Right forelimb (tissue), 1 donor: ENCODE data around the gene IRAK1.

Experiments used
- DNase-seq: peaks from one replicate; pipeline ENCODE4 v3.0.0-alpha.2; 2018

IRAK1 gene

GRCh38 chrX:153969904-153970356, 49.8 kb downstream of the IRAK1 start:
- no peak for DNase-seq

GRCh38 chrX:153969125-153969903, 50.4 kb downstream of the IRAK1 start:
- no peak for DNase-seq

DNA sequence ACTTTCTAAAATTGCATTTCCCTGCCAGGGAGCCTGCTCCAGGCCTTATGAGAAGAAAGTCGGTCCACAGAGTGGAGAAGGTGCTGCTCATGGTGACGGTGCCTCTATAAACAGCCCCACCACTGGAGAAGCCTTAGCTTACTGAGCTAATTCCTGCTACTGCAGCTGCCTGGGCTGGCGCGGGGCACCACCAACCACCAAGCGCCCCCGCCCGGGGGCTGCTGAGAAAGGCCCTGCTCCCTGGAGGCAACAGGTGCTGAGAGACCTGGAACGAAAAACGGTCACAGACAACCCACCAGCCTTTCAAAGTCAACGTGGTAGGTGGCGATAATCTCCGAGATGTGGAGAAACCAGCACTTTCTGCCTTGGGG, 51.0 kb downstream of the IRAK1 start:
- no peak for DNase-seq

GRCh38 chrX:153968255-153968654, 51.4 kb downstream of the IRAK1 start:
- no peak for DNase-seq

GRCh38 chrX:153967536-153968224, 52.0 kb downstream of the IRAK1 start:
- DNase-seq, result no peak

DNA sequence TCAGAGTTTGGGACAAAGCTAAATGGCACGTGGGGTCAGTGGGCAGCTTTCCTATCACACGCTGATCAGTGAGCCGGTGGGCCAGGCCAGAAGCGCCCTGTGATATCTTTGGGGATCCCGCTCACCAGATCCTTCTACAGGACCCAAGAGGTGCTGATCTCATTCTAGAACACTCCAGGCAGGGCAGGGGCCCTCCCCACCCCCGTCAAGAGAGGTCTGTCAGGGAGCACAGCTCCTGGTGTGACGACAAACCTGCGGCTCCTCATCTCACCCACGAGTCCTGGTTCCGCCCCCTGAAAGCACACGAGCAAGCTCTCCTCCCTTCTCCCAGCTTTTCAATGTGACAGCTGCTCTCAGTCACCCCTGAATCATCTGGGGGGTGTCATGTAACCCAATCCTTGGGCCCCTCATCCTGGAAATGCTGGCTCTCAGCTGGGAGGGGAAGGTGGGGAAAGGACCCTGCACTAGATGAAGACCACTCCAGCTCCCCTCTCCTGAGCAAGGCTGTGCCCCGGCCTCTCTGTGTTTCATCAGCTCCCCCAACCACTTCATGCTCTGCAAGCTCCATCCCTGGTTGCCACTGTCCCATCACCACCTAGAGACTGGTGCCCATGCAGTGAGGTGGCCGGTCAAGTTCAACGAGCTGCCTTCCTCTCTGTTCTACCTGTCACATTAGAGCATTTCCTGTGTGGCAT, 52.7 kb downstream of the IRAK1 start:
- DNase-seq, result no peak

DNA sequence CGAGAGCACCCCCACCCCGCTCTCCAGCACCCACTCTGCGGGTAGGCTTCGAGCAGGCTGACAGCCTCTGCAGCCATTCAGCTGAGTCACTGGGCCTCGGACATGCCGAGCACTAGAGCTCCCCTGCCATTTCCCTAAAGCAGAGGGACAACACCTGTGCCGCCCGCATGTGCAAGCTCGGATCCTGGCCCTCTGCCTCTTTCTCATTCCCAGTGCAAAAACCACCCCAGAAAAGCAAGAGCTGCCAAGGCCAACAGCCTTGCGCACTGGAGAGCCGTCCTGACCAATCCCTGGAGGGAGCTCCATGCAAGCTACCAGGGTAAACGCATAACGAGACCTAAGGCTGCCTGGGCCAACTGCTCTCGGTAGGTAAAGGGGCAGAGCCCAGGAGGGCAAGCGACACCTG, 53.4 kb downstream of the IRAK1 start:
- no peak for DNase-seq

DNA sequence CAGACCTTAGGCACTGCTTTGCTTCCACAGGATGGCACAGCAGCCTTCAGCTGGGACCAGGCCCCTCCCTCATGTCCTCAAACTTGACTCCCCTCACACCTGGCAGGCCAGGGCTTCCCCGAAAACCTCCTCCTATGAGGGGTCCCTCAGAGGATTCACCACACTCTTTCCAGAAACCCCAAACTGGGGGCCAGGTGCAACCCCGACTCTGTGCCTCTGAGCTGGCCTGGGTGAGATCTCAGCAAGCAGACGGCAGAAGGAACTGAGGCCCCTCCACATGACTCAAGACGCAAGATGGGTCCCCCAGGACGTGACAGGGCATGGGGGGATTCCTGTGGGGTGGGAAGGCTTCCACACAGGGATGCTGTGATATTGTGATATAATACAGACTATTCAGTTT, 54.3 kb downstream of the IRAK1 start:
- no peak for DNase-seq

DNA sequence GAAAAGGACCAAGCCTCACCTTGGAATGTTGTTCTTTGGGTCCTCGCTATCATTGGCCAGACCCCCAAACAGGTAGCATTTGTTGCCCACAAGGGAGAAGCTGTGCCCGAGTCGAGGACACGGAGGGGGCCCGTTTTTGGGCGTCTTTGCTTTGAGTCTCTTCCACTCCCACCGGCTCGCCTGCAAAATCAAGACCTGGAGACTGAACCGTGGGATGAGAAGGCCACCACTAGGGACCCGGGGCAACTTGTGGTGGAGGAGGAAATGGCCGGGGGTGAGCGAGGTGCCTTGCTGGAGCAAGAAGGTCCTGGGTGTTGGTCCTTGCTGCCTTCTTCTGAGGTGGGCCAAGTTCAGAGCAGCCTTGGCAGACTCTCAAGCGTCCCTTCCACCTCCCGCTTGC, 55.6 kb downstream of the IRAK1 start:
- DNase-seq, result no peak

DNA sequence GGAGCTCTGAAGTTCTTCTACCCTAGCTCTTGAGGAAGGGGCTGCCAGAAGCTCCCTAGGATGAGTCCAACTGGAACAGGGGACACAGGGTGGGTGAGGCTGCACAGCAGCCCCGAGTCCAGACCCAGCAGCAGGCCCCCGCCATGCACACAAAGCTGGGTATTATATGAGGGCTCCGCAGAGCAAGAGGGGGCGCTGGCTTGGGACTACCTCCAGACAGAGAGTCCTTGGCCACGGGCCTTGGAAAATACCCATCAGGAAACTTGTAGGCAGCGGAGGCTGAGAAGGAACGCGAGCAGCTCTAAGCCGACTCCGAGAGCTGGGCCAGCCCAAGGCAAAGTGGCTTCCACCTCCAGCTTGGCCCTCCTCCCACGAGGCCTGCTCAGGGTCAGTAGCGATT, 56.2 kb downstream of the IRAK1 start:
- no peak for DNase-seq

DNA sequence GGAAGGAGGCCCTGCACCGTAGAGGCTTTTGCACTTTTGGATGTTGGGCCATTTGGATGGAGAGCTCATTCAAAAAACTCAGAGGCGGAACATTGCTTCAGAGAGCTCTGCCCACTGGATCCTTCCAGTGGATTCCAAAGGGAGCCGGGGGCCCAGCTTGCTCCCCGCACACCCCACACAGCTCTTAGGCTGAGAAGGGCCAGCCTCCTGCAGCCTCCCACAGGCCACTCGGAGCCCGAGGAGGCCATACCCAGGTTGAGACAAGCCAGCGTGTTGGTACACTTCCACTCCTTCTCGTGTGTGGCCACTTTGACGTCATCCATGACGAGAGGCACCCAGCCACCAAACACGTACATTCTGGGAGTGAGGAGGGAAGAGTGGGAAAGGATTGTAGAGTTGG, 58.4 kb downstream of the IRAK1 start:
- DNase-seq, result no peak

DNA sequence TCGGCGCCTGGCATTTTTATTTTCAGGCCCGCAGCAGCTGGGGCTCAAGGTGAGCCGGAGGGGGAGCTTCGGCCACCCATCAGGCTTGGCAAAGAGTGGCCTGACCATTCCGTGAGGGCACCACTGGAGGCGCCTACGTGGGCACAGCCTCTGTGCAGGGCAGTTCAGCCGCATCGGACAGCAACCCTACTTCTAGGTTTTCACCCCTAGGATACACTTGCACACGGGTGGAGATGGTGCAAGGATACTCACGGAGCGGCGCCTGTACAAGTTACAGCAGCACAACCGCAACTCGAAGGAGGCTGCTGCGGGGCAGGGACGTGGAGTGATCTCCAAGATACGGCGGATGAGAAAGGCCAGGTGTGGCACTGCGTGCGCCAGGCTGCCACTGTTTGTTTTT, 58.9 kb downstream of the IRAK1 start:
- DNase-seq, result no peak
